ENCODE data around the gene EDIL3. TPM values are rescaled to one million over a fixed set of nuclear protein-coding genes. Genes with fewer than 3 reads are reported as not detected.

The EDIL3 gene
- total and polyA plus RNA-seq, 2 of the 8 experiments (the other 6 are each of a cell fraction or from before 2014, with no cell fraction given), result 14.7 to 47.2 TPM

- no peak for TF ChIP-seq MAFK (IDR thresholded peaks at IDR 0.05; ENCODE audit: low read depth, low read length)
- no peak for TF ChIP-seq TBP (IDR thresholded peaks at IDR 0.05; ENCODE audit: low read depth, low read length)
- no peak for TF ChIP-seq RXRA (IDR thresholded peaks at IDR 0.05; ENCODE audit: insufficient read depth, low read depth, low read length)
- no peak for TF ChIP-seq TAF7 (optimal IDR thresholded peaks at IDR 0.05; ENCODE audit: borderline replicate concordance, low read depth, low read length)
- TF ChIP-seq CHD7 (IDR thresholded peaks at IDR 0.05; ENCODE audit: insufficient replicate concordance, low read length), result no peak
- no peak for TF ChIP-seq SP2 (IDR thresholded peaks at IDR 0.05; ENCODE audit: low read length)
Measured at GRCh38 chr5:84072339-84072738, 312.3 kb downstream of the EDIL3 start (continued).

All from H1 (cell line).